GM18508 (cell line): ENCODE results near the gene GPR141.
"Not testable (repeated sequence)": the region's sequence is repeated elsewhere in the genome, so short reads cannot be mapped to it uniquely, and the experiment has no call there.

Experiments used
- ATAC-seq: cut with Tn5 transposase; IDR thresholded peaks from one replicate; pipeline ENCODE4 v1.9.1; 2021; ENCODE audit warnings: moderate number of reproducible peaks; ENCODE audit not compliant: insufficient read depth, unreplicated experiment

The GPR141 gene

GRCh38 chr7:37684927-37685326 lies 1.4 kb downstream of the GPR141 start:
- no peak for ATAC-seq

DNA sequence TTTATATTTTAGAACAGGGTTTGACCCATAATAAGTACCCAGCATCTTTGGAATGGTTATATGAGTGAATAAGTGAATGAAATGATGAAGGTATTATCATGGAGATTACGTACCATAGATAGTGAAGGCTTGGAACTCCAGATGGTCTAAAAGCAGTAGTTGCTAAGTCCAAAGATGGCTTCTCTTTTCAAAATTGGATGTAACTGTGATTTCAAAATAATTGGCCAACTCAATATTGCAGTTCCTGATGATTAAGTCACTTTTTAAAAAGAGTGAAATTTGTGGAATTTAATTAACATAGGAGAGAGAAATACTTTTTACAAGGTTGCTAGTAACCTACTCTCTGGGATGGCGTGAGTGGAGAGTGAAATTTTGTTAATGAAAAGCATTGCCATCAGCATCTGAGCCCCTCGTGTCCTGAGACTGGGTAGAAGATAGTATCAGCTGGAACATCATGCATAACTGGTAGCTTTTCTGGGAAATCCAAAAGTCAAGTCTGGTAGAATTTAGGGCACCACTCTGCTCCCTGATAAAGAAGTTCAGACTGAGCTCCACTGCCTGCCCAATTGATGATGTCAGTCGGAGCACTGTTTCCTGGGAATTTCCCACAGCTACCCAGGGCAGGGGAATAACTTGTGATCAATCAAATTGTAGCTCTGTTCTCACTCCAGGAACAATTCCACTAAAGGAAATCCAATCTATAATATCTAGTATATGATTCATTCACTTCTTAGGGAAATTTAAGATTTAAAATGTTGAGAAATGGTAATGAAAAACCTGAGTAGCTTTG lies 3.2 kb downstream of the GPR141 start:
- ATAC-seq = no peak

- no peak for ATAC-seq
These were observed 6.6 kb downstream of the GPR141 start for GRCh38 chr7:37690206-37690605.

DNA sequence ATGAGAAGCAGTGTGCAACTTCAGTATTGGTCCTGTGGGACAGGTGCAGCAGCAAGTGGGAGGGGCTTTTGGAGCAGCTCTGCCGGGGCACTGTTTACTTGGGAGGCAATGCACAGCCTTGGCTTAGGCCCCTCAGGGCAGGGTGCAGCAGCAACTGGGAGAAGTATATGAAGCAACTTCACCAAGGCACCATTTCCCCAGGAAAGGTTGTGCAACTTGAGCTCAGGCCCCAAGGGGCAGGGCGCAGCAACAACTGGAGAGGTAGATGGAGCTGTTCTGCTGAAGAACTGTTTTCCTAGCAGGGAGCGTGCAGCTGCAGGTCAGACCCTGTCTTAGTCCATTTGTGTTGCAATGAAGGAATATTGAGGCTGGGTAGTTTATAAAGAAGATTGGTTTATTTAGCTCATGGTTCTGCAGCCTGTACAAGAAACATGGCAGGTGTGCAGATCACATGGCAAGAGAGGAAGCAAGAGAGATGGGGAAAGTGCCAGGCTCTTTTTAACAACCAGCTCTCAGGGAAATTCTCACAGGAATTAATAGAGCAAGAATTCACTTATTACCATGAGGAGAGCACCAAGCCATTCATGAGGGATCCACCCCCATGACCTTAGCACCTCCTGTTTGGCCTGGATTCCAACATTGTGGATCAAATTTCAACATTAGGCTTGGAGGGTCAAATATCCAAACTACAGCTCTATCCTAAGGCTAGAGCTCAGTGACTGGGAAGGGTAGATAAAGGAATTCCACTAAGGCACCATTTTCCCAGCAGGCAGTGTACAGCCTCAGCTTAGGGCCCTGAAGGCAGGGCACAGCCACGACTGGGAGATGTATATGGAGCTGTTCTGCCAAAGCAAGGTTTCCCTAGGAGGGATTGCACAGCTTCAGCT lies 10.9 kb downstream of the GPR141 start:
- no peak for ATAC-seq

GRCh38 chr7:37698276-37698675 lies 14.7 kb downstream of the GPR141 start:
- no peak for ATAC-seq

GRCh38 chr7:37698782-37699181 lies 15.2 kb downstream of the GPR141 start:
- ATAC-seq = no peak

- ATAC-seq = no peak
These were observed 18.2 kb downstream of the GPR141 start for GRCh38 chr7:37701769-37702168.

DNA sequence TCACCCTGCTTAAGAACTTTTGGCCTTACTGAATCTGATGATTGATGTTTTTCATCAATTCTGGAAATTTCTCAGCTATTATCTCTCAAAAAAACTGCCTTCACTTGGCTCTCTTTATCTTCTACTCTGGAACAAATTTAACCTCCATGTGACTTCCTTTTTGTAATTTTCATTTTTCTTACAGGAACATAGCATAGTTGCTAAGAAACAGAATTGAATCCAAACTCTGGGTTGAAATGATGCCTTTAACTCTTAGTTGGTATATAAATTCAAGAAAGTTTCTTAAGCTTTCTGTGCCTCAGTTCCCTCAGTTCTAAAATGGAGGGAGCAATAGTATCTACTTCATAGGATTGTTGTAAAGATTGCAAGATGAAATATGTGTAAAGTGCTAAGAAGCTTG lies 19.8 kb downstream of the GPR141 start:
- no peak for ATAC-seq

DNA sequence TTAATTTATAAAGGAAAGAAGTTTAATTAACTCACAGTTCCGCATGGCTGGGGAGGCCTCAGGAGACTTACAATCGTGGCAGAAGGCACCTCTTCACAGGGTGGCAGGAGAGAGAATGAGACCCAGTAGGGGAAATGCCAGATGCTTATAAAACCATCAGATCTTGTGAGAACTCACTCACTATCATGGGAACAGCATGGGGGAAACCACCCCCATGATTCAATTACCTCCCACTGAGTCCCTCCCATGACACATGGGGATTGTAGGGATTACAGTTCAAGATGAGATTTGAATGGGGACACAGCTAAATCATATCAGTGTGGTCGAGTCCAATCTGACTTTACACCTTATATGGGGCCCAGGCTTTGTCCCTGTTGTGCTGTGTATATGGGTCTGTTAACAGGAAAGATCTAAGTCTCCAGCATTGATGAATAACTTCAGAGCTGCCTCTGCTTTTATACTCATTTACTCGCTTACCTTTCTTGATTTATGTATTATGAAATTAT lies 20.8 kb downstream of the GPR141 start:
- ATAC-seq = not testable (repeated sequence)

DNA sequence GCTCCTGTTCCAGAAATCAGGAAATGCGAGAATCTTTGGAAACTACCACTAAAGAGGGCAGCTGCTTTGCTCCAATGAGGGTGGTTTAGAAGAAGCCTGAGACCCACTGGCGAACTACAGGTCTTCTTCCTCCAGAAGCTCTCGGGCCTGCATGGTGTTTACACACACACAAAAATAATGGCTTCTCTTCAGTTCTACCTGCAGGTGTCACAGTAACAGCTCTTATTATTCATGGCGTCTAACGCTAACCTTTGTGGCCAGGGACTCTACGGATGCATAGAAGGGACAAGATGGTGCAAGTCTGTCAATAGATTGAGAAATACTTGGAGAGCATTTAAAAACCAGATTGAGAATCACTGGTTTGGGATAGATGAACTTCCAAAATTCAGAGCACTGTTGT lies 22.4 kb downstream of the GPR141 start:
- no peak for ATAC-seq

DNA sequence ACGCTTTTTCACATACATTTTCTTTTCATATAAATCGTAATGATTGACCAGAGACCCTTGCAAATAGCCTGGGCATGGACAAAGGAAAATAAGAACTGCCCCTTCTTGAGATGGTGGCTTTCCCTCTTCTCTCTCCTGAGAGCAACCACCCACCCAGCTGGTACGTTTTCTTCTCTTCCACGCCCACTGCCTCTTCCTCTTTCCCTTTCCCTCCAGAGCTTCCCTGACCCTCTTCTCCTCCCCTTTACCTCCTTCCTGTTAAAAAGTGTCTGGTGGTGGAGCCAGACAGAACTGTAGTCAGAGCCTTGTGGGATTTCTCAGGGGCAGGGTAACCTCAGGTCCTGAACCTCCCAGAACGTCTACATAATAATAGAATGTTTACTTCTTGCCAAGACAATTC lies 23.2 kb downstream of the GPR141 start:
- ATAC-seq = no peak

DNA sequence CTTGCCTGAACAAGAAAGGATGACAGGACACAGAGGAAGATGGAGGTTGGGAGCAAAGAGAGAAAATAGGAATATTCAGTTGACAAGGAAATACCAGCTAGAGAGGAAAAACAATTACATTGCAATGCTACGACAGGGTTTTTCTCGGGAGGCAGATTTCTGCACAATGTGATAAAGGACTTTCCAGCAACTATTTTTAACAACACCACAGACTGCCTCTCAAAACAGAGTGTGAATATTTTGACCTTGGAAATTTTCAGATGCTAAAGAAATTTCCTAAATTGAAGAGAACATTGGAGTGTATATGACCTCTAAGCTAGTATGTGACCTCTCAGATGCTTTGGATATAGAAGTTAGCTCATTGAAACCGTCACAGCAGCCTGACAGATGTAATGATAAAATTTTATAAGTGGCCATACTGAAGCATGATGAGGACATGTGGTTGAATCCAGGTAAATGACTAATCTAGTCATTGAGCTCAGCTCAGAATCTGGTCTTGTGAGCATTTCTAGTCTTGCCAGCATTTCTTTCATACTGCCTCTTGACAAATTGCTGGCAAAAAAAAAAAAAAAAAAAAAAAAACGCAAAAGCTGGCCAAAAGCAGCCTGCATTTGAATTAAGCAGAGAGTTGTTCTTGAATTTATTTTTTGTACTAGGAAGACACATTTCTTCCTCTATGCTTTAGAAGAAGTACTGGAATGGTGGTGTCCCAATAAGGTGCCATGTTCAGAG lies 24.4 kb downstream of the GPR141 start:
- no peak for ATAC-seq

DNA sequence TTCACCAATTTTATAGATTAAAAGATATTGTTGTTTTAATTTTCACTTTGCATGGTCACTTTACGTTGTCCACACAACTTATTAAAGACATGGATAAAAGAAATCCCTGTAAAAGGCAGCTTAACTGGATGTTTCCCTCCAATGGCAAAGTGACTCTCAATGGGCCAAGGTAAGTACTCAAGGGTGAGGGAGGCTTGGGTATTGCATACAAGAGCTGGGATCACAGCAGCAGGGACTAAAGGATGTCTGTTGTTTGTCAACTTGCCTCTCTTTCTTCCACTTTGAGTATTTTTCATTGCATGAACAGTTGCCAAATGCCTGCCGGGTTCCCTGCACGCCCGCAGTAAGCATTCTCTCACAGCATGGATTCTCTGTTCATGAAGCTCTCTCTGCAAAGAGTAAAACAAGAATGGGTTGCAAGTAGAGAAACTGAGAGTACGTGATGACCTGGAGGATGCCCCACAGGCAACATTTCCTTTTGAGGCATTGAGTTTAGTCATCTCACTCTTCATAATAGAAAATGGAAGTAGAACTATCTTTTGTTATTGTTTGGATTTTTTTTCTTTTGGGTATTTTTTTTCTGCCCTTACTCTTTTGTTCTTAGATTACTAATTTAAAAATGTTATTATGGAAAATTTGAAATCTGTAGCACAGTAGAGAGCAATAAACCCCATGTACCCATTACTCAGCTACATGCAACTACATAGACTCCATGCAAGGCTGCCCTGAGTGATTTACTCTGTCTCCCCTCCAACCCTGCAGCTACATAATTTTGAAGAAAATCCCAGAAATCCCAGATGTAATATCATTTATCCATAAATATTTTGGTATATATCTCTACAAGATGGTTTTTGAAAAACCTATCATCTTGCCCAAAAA lies 26.3 kb downstream of the GPR141 start:
- peak; percentile 97 for ATAC-seq

DNA sequence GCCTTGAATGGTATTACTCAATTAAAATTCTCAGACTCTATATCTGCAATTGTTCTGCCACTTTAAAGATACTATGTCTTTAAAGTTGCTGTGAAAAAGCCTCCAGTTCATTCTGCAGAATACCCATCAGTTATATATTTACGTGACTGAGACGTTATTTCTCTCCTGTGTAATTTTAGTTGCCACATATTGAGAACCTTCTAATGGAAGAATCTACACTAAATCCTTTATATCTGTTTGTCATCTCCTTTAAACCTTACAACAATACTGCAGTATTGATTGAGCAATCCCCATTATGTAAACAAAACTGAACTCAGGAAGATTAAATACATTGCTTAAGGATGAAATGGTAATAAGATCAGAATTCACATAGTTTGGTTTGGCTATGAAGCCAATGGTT lies 30.0 kb downstream of the GPR141 start:
- no peak for ATAC-seq

- ATAC-seq = no peak
These were observed 31.0 kb downstream of the GPR141 start for GRCh38 chr7:37714606-37715005.

DNA sequence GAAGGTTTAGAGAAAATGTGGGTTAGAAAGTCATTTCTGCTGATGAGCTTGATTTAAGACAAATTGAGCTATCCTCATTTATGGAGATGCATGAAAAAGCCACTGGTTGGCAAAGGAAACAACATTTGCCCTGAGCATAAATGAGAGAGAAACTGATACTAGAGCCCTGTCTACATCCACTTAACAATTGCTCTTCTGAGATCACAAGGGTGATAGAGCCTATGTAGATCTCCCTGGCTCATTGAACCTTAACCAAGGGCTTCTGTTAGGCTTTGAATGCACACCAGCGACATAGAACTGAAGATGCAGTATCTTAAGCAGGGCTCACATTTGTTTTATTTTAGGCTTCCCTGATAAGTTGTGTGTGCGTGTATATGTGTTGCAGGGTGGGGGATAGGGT lies 35.0 kb downstream of the GPR141 start:
- ATAC-seq = peak; percentile 30

DNA sequence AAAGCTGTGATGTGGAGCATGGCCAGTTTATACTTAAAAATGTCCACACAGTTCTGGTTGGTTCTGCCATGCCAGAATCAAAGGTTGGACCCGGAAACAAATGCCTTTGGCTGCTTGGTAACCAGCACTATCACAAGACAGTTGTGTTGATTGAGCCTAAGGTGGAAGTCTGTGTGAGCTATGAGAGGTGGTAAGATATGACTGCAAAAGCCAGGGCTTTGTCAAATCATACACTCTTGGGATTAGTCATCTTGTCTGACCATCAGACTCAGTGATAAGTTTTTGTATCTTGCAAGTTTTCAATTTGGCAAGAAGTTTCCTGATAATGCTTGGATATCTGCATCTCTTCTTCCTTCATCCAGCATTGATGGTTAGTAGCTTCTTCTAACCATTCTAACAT lies 35.5 kb downstream of the GPR141 start:
- ATAC-seq = peak; percentile 87

GRCh38 chr7:37724732-37725131 lies 41.2 kb downstream of the GPR141 start:
- ATAC-seq = no peak

DNA sequence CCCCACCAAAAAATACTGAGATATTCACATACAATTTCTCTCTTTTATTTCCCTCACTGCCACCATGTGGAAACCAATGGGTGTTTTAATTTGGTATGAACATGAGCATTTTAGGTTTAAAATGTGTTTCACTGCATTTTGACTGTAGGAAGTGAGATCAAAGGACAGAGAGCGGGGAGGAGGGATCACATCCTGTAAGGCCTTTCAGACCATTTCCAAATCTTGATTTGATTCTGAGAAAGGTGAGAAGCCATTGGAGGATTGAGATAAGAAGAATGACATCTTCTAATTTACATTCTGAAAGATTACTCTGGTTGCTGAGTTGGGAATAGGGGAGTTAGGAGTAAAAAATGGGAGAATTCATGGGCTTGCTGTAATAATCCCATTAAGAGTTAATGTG lies 42.5 kb downstream of the GPR141 start:
- ATAC-seq = no peak

GRCh38 chr7:37728747-37729146 lies 45.2 kb downstream of the GPR141 start:
- ATAC-seq = no peak
